NCI-H1694 (cell line): ENCODE measurements around the gene RNF157.
"Not testable (repeated sequence)": the region's sequence is repeated elsewhere in the genome, so short reads cannot be mapped to it uniquely, and the experiment has no call there.

Experiments
- DNase-seq: peaks from one replicate; lab custom pipeline; 2025; lab: John Stamatoyannopoulos, UW

RNF157 gene

DNA sequence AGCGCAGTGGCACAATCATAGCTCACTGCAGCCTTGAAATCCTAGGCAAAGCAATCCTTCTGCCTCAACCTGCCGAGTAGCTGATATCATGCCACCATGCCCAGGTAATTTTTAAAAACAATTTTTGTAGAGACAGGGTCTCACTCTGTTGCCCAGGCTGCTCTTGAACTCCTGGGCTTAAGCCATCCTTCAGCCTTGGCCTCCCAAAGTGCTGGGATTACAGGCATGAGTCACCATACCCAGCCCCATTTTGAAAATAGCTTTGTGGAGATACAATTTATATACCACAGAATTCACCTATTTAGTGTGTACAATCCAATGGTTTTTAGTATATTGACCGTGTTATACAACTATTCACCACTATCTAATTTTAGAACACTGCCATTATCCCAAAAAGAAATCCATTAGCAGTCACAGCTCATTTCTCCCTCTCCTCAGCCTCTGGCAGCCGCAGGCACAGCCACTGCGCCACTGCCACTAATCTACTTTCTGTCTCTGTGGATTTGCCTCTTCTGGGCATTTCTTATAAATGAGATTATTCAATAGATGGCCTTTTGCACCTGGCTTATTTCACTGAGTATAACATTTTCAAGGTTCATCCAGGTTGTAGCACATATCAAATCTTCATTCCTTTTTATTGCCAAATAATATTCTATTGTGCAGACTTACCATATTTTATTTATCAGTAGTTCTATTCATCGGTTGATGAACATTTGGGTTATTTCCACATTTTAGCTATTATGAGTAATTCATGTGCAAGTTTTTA is 6.5 kb downstream of the RNF157 start:
- no peak for DNase-seq

DNA sequence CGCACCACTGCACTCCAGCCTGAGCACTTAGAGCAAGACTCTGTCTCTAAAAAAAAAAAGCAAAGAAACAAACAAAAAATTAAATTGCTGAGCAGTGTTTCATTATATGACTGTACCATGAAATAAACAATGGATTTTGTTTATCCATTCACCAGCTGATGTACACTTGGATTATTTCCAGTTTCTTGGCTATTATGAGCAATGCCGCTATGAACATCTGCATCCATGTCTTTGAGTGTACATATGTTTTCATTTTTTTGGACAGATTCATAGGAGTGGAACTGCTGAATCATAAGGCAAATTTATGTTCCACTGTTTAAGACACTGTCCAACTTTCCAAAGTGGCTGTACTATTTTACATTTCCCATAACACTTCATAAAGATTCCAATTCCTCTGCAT is 8.0 kb downstream of the RNF157 start:
- DNase-seq: peak; percentile 69

DNA sequence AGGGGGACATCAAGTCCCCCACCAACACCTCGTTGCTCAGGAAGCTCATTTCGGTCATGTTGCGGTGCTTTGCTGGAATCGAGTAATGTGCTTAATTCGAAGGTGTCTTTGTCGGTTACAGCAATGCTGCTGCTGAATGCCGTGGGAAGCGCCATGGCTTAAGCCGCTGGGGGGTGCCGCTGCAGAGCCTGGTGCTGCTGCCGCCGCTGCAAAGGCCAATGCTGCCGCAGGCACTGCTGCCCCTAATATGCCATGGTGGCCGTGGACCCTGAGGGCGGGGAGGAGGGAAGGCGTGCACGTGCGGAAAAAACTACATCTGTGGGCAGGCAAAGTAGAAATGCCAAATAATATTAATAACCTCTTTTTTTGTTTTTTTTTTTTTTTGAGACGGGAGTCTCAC is 13.5 kb downstream of the RNF157 start:
- not testable (repeated sequence) for DNase-seq

DNA sequence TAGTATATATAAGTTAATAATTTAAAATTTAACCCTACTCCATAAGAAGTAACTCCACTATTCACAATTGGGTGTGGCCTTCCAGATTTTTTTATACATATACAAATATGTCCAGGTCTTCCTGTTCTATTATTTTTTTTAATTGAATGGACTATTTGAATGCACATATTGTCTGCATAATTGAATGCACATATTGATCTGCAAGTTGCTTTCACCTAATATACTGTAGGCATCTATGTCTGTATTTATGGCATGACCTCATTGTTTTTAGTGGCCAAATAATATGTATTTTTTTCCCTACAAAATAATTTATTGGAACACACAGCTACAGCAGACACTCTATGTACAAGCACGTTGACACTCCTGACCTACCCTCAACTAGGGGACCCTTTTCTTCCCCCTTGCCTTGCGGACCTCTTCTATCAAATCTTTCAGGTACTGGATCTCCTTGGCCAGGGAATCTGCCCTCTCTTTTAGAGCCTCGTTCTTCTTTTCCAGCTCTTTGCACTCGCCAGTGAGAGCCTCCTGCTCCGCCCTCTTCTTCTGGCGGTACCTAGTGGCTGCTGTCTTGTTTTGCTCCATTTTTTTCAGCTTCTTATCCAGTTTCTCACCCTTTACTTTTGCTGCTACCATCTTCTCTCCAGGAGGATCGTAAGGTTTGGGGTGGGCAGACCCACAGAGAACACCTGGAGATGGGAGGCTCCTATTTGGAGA is 14.8 kb downstream of the RNF157 start:
- DNase-seq: not testable (repeated sequence)

DNA sequence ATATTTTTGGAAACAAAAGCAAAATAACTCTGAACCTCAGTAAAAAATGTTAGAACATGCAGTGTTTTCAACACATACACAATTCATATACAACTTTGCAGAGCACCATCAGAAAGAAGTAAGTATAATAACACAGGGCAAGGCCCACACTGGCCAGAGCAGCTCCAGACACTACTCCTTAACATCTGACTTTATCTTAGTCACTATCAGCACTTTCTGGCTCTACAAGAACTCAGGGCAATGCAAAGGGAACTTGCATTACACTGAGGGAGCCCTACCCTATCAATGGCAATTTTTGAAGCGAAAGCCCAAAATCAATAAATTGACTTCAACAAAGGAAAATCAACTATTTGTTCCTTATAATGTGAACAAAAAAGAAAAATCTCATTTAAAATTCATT is 16.5 kb downstream of the RNF157 start:
- no peak for DNase-seq

DNA sequence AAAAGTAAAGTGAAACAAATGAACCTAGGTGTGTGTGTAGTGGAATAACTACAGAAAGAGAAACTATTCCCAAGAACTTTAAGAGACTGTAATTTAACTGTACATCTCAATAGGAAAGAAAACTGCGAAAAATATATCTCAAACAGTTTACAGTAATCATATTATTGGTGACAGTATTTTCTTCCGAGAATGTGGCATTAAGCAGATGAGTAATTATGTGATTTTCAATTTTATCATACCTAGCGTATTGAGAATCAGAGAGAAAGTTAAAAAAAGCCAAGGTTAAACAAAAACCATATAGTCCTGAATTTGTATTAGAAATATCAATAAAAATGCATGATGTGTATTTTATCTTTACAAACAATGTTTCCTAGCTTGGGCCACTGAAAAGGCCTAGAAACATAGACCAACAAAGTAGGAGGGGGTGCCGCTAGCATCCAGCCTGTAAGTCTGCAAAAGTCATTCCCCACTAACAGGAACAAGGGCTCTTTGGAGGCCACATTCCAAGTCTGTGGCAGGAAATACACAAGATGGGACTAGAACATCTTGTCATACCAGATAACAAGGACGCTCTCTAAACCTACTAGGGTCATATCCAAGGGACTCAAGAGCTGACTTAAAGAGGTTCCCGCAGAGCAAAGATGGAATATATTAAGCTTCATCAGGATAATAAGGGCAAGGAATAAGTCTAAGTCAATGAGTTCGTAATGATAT is 20.5 kb downstream of the RNF157 start:
- DNase-seq: no peak

DNA sequence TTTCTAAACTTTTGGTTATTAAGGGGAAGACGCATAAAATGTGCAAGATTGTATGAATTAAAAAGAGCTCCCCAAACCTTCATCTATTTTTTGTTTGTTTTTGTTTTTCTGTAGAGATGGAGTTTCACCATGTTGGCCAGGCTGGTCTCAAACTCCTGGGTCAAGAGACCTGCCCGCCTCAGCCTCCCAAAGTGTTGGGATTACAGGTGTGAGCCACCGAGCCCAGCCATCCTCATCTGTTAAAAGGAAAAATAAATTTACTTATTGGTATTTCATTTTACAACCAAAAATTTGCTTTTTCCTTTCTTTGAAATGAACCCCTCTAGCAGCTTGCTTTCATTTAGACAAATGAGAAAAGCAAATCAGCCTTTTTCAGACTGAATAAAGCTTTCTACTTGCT is 23.2 kb downstream of the RNF157 start:
- no peak for DNase-seq

DNA sequence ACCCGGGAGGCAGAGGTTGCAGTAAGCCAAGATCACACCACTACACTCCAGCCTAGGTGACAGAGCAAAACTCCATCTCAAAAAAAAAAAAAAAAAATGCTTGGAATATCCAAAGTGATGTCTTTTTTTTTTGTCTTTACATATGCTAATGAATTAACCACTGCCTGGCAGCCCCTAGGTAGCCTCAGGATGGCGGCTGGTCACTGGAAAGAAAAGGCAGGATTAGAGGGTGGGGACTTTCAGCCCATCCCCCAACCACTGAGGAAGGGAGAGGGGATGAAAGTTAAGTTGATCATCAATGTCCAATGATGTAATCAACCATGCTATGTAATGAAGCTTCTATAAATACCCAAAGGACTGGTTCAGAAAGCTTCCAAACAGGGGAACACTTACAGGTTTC is 26.8 kb downstream of the RNF157 start:
- no peak for DNase-seq

DNA sequence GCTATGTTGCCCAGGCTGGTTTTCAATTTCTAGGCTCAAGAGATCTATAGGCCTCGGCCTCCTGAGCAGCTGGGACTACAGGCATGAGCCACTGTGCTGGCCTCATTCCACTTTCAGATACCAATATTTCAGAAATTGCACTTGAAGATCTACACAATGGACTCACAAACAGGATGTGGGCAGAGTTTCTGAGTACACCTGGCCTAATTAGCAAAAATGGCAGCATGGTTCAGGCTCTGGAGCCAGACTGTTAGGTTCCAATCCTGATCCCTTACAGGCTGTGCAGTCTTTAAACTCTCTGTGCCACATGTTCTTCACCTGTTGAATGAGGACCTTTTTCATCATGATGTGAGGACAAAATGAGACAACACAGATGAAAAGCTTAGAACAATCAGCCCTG is 32.2 kb downstream of the RNF157 start:
- no peak for DNase-seq

DNA sequence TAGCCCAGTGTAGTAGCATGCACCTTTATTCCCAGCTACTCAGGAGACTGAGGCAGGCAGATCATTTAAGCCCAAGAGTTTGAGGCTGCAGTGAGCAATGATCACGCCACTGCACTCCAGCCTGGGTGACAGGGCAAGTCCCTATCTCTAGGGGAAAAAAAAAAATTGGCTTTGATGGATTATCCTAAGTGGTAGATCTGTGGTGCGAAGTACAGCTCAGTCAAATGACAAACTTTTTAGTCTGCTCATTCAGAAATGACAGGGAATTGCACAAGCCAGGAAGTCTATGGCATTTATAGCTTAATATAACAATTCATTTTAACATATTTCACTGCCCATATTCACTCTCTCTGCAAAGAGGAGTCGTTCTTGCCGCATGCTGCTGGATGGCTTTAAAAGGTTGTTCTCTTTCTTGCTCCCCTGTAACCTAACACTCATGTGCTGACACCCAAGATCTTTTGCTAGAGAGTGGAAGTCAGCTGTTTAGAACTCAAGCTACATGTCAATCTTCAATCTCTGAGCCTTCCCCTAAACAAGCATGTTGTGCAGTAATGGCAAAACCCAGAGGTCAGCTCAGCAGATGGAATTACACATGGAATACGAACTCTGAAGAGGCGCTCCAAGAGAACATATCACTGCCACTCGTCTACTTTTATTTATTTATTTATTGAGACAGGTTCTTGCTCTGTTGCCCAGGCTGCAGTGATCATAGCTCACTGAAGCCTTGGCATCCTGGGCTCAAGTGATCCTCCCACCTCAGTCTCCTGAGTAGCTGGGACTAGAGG is 32.8 kb downstream of the RNF157 start:
- no peak for DNase-seq

DNA sequence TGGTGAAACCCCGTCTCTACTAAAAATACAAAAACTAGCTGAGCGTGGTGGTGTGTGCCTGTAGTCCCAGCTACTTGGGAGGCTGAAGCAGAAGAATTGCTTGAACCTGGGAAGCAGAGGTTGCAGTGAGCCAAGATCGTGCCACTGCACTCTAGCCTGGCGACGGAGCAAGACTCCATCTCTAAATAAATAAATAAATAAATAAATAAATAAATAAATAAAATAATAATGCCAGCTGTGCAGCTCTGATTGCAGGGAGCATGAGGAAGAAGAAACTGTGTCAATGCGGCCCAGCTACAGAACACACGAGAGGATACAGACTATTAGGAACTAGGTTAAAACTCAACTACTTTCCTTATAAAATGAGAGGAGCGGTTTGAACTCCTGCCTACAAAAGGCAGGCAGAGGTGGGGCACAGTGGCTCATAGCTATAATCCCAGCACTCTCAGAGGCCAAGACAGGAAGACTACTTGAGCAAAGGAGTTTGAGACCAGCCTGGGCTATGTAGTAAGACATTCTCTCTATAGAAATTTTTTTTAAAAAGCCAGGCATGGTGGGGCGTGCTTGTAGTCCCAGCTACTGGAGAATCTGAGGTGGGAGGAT is 34.6 kb downstream of the RNF157 start:
- DNase-seq: not testable (repeated sequence)

DNA sequence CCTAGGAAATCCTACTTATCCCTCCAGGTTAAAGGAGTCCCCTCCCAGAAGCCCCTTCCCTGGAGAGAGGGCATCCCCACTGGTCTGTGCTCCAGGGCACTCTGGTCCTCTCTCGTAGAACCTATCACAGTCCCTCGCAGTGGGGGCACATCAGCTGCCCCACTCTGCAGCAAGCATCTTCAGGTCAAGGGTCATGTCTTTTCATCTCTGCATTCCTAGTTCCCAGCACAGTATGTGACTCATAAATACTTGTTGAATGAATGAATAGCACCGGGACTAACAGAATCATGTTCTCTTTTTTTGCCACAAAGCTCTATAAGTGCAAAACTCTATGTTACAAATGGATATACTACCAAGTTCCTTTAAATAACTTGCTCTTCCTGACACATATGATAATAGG is 36.0 kb downstream of the RNF157 start:
- no peak for DNase-seq

DNA sequence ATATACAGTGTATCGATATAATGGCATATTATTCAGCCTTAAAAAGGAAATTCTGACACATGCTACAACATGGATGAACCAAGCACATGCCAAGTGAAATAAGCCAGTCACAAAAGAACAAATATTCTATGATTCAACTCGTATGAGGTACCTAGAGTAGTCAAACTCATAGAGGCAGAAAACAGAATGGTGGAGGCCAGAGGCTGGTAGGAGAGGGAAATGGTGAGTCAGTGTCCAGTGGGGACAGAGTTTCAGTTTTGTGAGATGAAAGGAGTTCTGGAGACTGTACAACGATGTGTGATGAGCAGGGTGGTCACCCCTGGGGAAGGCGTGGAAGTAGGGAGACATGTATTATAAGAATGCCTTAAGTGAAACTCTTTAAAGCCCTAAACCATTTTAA is 39.9 kb downstream of the RNF157 start:
- no peak for DNase-seq

DNA sequence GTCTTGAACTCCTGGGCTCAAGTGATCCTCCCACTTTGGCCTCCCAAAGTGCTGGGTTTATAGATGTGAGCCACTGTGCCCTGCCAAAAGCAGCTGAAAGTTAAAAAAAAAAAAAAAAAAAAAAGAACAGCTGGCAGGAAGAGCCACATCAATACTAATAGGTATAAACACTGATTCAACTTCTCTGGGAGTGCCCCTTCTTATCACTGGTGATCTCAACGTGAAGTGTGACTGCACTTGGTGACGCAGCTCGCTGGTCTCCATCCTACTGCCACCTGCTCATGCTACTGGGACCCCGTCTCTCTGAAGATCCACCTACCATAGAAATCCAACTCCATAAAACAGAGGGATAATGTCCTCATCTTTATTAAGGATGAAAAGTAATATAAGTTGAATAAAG is 40.8 kb downstream of the RNF157 start:
- DNase-seq: no peak

DNA sequence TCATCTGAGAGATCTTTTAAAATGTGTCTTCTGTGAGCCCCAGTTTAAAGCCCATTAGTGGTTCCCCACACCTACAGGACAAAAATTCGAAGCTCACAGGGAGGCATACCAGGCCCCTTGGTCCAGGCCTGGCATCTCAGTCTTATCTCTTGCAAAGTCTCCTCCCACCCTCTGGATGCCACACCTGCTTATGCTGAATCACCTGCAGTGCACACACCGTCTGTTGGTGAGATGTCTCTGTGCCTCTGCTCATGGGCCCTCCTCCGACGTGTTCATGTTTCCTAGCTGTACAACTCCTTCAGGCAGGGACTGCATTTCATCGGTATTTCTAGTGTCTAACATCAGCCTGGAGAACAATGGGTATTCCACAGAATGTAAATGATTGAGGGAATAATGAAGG is 41.6 kb downstream of the RNF157 start:
- DNase-seq: no peak

DNA sequence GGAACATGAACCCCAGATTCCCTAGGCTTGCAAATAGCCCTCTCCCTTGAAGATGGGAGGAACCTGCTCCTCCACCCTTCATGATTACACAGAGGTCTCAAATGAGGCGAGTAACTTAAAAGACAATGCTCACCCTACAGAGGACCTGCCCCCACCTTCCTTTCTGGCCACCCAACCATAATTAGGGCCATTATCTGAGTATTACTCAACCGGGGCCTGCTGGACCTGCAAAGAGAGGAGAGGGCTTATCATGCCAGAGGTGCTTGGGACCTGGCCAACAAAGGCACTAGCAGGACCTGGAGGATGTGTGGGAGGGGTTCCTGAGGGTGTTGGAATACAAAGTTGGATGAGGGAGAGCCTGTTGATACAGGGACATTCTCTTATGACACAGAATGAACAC is 42.4 kb downstream of the RNF157 start:
- no peak for DNase-seq

DNA sequence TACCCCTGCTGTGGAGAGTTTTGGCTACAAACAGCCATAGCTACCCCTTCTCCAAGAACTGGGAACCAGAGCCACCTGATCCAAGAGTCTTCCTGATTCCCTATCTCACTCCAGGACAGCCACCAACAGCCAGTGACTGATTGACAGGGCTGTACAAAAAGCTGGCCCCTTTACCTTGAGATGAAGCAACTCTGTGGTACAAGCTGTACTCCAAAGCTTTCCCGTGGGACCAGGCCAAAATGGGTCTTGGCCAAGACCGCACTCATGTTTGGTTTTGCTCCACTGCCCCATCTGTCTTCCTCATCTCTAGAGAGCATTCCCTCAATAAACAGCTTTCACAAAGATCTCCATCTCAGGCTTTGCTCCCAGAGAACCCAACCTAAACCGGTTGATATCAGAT is 43.6 kb downstream of the RNF157 start:
- DNase-seq: peak; percentile 53

DNA sequence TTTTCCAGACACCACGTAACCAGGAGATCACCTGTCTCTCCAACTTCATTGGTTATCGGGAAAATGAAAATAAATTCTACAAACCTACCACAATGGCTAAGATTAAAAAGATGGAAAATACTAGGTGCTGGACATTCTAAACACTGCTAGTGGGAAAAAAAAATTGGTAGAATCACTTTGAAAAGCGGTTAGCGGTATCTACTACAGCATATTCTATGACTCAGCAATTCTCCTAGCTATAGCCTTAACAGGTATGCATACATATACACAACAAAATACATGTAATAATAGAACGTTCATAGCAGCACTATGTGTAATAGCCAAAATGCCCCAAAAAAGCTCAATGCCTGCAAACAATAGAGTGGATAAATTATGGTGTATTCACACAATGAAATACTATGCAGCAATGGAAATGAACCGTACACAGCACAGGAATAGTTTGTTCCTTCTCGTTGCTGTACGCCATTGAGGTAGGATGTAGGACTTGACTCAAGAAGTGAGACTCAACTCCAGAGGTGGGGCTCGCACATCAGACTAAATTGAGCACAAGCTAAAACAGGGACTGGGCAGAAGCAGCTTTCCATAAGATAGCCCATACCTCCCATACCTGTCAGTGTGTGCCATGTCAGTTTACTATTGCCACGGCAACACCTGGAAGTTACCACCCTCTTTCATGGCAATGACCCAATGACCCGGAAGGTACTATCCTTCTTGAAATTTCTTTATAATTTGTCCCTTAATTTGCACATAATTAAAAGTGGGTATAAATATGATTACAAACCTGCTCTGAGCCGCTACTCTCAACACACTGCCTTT is 44.8 kb downstream of the RNF157 start:
- no peak for DNase-seq

DNA sequence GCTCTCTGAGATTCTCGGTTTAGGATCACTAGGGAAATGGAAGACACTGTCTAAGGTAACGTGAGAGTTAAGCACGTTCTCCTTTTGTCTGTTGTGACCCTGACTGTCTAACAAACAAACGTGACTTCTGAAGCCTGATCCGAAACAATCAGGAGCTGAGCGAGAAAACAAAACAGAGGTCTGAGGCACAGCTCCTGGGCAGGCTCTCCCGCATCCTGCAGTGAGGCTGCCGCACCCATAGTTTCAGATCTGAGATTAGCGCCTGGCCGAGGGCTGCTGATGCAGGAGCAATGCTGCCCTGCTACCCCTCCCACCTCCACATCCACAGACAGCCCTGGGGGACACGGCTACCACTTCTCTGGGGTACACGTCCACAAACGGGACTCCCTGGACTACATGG is 46.7 kb downstream of the RNF157 start:
- no peak for DNase-seq

DNA sequence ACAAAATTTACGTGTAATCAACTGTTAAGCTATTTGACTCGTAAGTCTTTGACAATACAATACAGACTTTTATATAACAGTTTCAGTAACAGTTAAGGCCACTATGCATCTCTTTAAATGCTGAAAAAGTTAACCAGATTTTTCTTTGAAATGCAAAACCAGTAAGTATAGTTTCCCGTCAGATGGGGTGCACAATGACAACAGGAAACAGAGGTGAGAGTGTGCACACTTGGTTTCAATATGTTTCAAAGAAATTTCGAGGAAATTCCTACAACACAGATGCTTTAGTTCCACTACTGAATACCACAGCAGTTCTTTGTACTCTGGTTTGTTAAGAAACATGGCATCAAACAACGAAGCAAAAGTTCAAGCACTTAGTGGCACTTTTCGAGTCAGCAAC is 48.4 kb downstream of the RNF157 start:
- no peak for DNase-seq

DNA sequence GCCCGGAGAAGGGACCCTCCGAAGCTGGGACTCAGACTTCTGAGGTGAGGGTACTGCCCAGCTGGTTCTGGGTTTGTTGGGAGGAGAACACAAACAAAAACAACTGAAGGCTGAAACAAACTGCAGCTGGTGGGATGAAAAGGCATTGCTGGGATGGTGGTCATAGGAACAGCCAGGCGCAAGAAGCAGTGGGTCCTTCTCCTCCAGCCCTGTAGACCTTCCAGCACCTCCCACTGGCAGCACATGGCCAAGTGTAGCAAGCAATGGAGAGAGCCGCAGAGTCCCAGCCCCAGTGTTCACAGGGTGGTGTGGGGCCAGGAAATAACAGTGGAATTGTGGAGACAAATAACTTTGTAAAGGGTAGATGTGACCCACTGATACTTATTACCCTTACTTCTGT is 50.6 kb downstream of the RNF157 start:
- no peak for DNase-seq
